ENCODE data around the gene NELL2. TPM values are rescaled to one million over a fixed set of nuclear protein-coding genes. Genes with fewer than 3 reads are reported as not detected.

The NELL2 gene
- not detected in 2 replicates for total RNA-seq

GRCh38 chr12:44875954-44876543, at the start of gene NELL2:
Gene NELL2 (minus strand): TSS chr12:44876315. CDS start chr12:44875869, 446 bp downstream.

Small RNA genes within 50 kb of the gene (small RNA-seq; reads per million reads assigned to genes)
- gene RF00019 = not detected

Other genes with a start within 250 kb of the NELL2 start
- not detected in 2 replicates for gene DBX2, start 174.8 kb upstream of the NELL2 start, total RNA-seq

Measured in vein endothelial cell (primary cell).